Measurements from ENCODE around the gene OGT.

DNA sequence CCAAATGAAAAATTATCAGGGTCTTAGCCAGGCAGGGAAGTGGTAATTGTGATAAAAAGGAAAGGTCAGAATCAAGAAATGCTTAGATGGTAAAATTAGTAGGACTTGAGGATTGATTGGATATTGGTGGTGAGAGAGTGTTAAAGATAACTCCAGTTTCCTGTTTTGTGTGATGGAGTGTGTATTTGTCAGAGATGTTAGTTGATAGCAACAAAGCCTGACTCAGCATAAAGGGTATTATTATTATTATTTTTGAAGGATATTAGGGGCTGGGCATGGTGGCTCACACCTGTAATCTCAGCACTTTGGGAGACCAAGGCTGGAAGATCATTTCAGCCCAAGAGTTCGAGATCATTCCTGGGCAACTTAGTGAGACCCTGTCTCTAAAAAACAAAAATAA lies 23.6 kb upstream of the OGT start:
- TF ChIP-seq, protein P1, sequence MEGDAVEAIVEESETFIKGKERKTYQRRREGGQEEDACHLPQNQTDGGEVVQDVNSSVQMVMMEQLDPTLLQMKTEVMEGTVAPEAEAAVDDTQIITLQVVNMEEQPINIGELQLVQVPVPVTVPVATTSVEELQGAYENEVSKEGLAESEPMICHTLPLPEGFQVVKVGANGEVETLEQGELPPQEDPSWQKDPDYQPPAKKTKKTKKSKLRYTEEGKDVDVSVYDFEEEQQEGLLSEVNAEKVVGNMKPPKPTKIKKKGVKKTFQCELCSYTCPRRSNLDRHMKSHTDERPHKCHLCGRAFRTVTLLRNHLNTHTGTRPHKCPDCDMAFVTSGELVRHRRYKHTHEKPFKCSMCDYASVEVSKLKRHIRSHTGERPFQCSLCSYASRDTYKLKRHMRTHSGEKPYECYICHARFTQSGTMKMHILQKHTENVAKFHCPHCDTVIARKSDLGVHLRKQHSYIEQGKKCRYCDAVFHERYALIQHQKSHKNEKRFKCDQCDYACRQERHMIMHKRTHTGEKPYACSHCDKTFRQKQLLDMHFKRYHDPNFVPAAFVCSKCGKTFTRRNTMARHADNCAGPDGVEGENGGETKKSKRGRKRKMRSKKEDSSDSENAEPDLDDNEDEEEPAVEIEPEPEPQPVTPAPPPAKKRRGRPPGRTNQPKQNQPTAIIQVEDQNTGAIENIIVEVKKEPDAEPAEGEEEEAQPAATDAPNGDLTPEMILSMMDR (conservative IDR thresholded peaks at IDR 0.05 in 1 of 2, IDR thresholded peaks at IDR 0.05 in 1 of 2; ENCODE audit: low read depth in 1 of 2, low read length in 2 of 2), result no peak
- no peak for TF ChIP-seq EZH2 (IDR thresholded peaks at IDR 0.05; ENCODE audit: low read length, missing control alignments)
